Transverse colon (tissue), 4 donors: ENCODE measurements around the gene TMEM245. TPM values are rescaled to one million over a fixed set of nuclear protein-coding genes. Genes with fewer than 3 reads are reported as not detected.
A peak's percentile ranks its signal among the peaks of the same experiment; 100 is the strongest.

Experiments
- DNase-seq: peaks from one replicate; pipeline ENCODE4 v3.0.0-alpha.2; 2019
- H3K27ac ChIP-seq, 4 donors: fragments of 200-600 bp; sonication (generic); 2 replicates each; pipeline ENCODE4 v1.5.1; 2016 to 2018; ENCODE audit warnings: inconsistent platforms in 4 of 4
- H3K27me3 ChIP-seq: fragments of 200-600 bp; sonication (generic); 2 replicates; pipeline ENCODE4 v1.5.1; 2017; ENCODE audit warnings: inconsistent platforms
- H3K36me3 ChIP-seq, 4 donors: fragments of 200-600 bp; sonication (generic); 2 replicates each; pipeline ENCODE4 v1.5.1; 2017 to 2019; ENCODE audit warnings: inconsistent platforms in 4 of 4
- H3K4me1 ChIP-seq, 4 donors: fragments of 200-600 bp; sonication (generic); 2 replicates each; pipeline ENCODE4 v1.5.1; 2017 to 2020; ENCODE audit warnings: inconsistent platforms in 4 of 4
- H3K4me3 ChIP-seq, 4 donors: fragments of 200-600 bp; sonication (generic); 1 replicate in 1 of 4; 2 replicates in 3 of 4; pipeline versions ENCODE4 v1.5.1 to v1.6.1; 2017 to 2019; ENCODE audit warnings: inconsistent platforms in 4 of 4
- H3K9me3 ChIP-seq, 2 donors: fragments of 200-600 bp; sonication (generic); 2 replicates each; pipeline ENCODE4 v1.5.1; 2017 to 2019; ENCODE audit warnings: inconsistent platforms in 2 of 2
- CTCF ChIP-seq, 5 experiments: fragments of 200-600 bp in 3 of 5; fragments of 450-650 bp in 2 of 5; sonication (generic) in 3 of 5; IDR thresholded peaks; 1 replicate in 2 of 5; 2 replicates in 3 of 5; pipeline ENCODE4 v1.5.1; 2016 to 2017; ENCODE audit warnings: antibody characterized with exemption in 5 of 5, inconsistent platforms in 3 of 5, mild to moderate bottlenecking in 2 of 5, moderate library complexity in 1 of 5
- EP300 ChIP-seq: sonication (generic); formaldehyde crosslinking; IDR thresholded peaks from one replicate; pipeline ENCODE4 v1.6.1; 2017; ENCODE audit warnings: antibody characterized with exemption, low read depth
- POLR2A ChIP-seq: fragments of 450-650 bp; IDR thresholded peaks from one replicate; pipeline ENCODE4 v1.6.1; 2016; ENCODE audit warnings: antibody characterized with exemption, mild to moderate bottlenecking, moderate library complexity
- POLR2AphosphoS5 ChIP-seq, 3 donors: sonication (generic); formaldehyde crosslinking; IDR thresholded peaks; one replicate each; pipeline ENCODE4 v1.6.1; 2016; ENCODE audit warnings: antibody characterized with exemption in 3 of 3
- WGBS, 2 donors: methylation state at CpG; one replicate each; pipeline ENCODE4 v1.1.5; 2018; ENCODE audit warnings: low coverage in 1 of 2; 5-methylcytosine and 5-hydroxymethylcytosine counted together
- in situ Hi-C, 4 donors: fragments of 200-750 bp; cut with MboI; loops; one replicate each; pipeline versions ENCODE4 v1.15.0 to v1.15.1; 2017; ENCODE audit warnings: low sequenced_read_pairs in 3 of 4, low pct_ligation_motif_present in 1 of 4, low pct_unique_long_range_greater_than_20kb in 1 of 4
- intact Hi-C: fragments of 100-400 bp; cut with DNase I; formaldehyde crosslinking; loops from one replicate; pipeline ENCODE4 v1.15.1; 2023; ENCODE audit warnings: low total_unique reads
- total RNA-seq, 4 donors: library from RNA; depleted of rRNA; stranded (reverse); fragments of >200 nt; gene quantifications; one replicate each; pipeline ENCODE4 v1.1.0, GENCODE V29; 2016

The TMEM245 gene
- total RNA-seq, 4 donors from 2014 or later = 28.5 to 63.6 (median 58.7) TPM

GRCh38 chr9:109166771-109167601, 47.2 kb upstream of the TMEM245 start, which contains the start of gene FRRS1L:
FRRS1L (minus strand) TSS chr9:109167249; CDS start chr9:109167138, 111 bp downstream.
- no peaks in the 10 kb centered on the region for H3K9me3 ChIP-seq
- WGBS, 2 donors = 12 to 20% methylated on average over 6 to 59 of the region's 86 CpGs
- in situ Hi-C loops (no loop called here), intact Hi-C loops (no loop called here)
- TF ChIP-seq POLR2A (no peak), CTCF (IDR thresholded peaks at IDR 0.05) (no peak), EP300 (no peak), POLR2AphosphoS5 (IDR thresholded peaks at IDR 0.05) (no peak)
- peak within 1 kb of the TSS in 3 of 4 donors; percentile 14 to 35 (median 16) for H3K4me3 ChIP-seq
- peaks cover 55% of the 10 kb centered on the region for H3K27me3 ChIP-seq
- no peaks in the 10 kb centered on the region for H3K4me1 ChIP-seq
- H3K27ac ChIP-seq = no peak within 1 kb of the TSS
- no peak for DNase-seq
- no peaks in the 10 kb centered on the region for H3K36me3 ChIP-seq

- in situ Hi-C loops (no loop called here), intact Hi-C loops (no loop called here)
- Histone ChIP-seq H3K36me3 (no peaks in the 10 kb centered on the region), H3K4me1 (no peaks in the 10 kb centered on the region), H3K9me3 (no peaks in the 10 kb centered on the region), H3K27ac (no peak overlapping the region), H3K4me3 (peak overlapping the region in 1 of 4 donors; percentile 35), H3K27me3 (peaks cover 55% of the 10 kb centered on the region)
- WGBS, 2 donors = 88% methylated on average over 16 of the region's 16 CpGs; no CpG with 5 or more reads in 1 of the 2 donors
- DNase-seq = no peak
- TF ChIP-seq CTCF (IDR thresholded peaks at IDR 0.05) = no peak
- no peak for TF ChIP-seq EP300
- no peak for TF ChIP-seq POLR2AphosphoS5 (IDR thresholded peaks at IDR 0.05)
- no peak for TF ChIP-seq POLR2A
Measured at GRCh38 chr9:109166171-109166770, 46.5 kb upstream of the TMEM245 start.

GRCh38 chr9:109164042-109164441, 44.3 kb upstream of the TMEM245 start:
- Histone ChIP-seq H3K9me3 (no peaks in the 10 kb centered on the region), H3K27ac (no peak overlapping the region), H3K27me3 (peaks cover 36% of the 10 kb centered on the region), H3K36me3 (no peaks in the 10 kb centered on the region), H3K4me3 (no peak overlapping the region), H3K4me1 (no peaks in the 10 kb centered on the region)
- WGBS, 2 donors = 77 to 85% methylated on average over 2 to 5 of the region's 5 CpGs
- TF ChIP-seq CTCF (IDR thresholded peaks at IDR 0.05) = no peak
- DNase-seq = no peak
- in situ Hi-C loops (no loop called here), intact Hi-C loops (no loop called here)

- H3K4me1 ChIP-seq = no peaks in the 10 kb centered on the region
- no peak for DNase-seq
- H3K27me3 ChIP-seq = peaks cover 27% of the 10 kb centered on the region
- WGBS, 2 donors = 100% methylated on average over 1 of the region's 1 CpG
- H3K4me3 ChIP-seq = no peak overlapping the region
- intact Hi-C loops = no loop called here
- TF ChIP-seq POLR2A = no peak
- in situ Hi-C loops = no loop called here
- H3K9me3 ChIP-seq = no peaks in the 10 kb centered on the region
- no peaks in the 10 kb centered on the region for H3K36me3 ChIP-seq
- H3K27ac ChIP-seq = no peak overlapping the region
Measured at GRCh38 chr9:109163194-109163593, 43.4 kb upstream of the TMEM245 start.
